ENCODE data around the gene IRX2.

DNA sequence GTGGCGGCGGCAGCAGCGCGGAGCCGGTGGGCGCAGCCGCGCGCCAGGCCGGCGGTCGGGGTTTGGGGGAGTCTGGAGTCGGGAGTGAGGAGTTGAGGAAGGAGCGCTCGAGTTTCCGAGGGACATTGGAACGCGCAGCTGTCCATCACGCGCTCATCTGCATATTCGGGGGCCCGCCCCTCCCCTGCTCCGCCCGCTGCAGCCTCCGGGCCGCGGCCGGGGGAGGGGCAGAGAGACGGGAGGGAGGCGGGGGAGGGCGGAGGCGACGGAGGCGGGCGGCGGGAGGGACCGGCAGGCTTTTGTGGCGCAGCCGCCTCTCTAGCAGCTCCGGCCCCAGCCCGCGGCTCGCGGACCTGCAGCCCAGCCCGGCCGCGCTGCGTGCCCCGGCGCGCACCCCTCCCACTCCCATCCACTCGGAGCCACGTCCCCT is at the start of gene IRX2:
- TF ChIP-seq CTCF (conservative IDR thresholded peaks at IDR 0.05) (no peak), ZFX (IDR thresholded peaks at IDR 0.05) (no peak)
